ENCODE measurements around the gene CARD8. TPM values are rescaled to one million over a fixed set of nuclear protein-coding genes. Genes with fewer than 3 reads are reported as not detected.
"Not testable (repeated sequence)": the region's sequence is repeated elsewhere in the genome, so short reads cannot be mapped to it uniquely, and the experiment has no call there.

CARD8 gene
- total and polyA plus RNA-seq, 5 donors from 2014 or later: 85.9 to 179 (median 91.9) TPM

- peak overlapping the region; percentile 97 for H3K27ac ChIP-seq (ENCODE audit: insufficient read depth, low read length, poor library complexity, severe bottlenecking)
- Mint-ChIP-seq H3K27me3 (no peaks in the 10 kb centered on the region), H3K27ac (peak overlapping the region in 2 of 3 donors; percentile 23 to 31), H3K9me3 (no peaks in the 10 kb centered on the region), H3K36me3 (peaks cover 37% of the 10 kb centered on the region), H3K4me3 (peak overlapping the region; percentile 43 to 75 (median 60)), H3K4me1 (peaks cover 22 to 74% (median 54%) of the 10 kb centered on the region in 4 donors)
- no peak for DNase-seq
- no peak for ATAC-seq (ENCODE audit: low read depth in 2 of 2)
- peaks cover 72% of the 10 kb centered on the region for H3K4me1 ChIP-seq (ENCODE audit: control insufficient read depth, insufficient read depth, low read length, poor library complexity, severe bottlenecking)
- H3K4me3 ChIP-seq (ENCODE audit: low read depth, low read length): peak overlapping the region; percentile 37
- no peaks in the 10 kb centered on the region for H3K9me3 ChIP-seq (ENCODE audit: control insufficient read depth in 2 of 2, low read length in 2 of 2)
- no peaks in the 10 kb centered on the region for H3K27me3 ChIP-seq (ENCODE audit: control insufficient read depth, insufficient read depth, low read length)
- peaks cover 16% of the 10 kb centered on the region for H3K36me3 ChIP-seq (ENCODE audit: control insufficient read depth, insufficient read depth, low read length)
Measured at GRCh38 chr19:48247212-48247611, 8.5 kb downstream of the CARD8 start.

GRCh38 chr19:48246101-48246500, 9.6 kb downstream of the CARD8 start:
- H3K27ac ChIP-seq (ENCODE audit: insufficient read depth, low read length, poor library complexity, severe bottlenecking): peak overlapping the region; percentile 97
- H3K4me3 ChIP-seq (ENCODE audit: low read depth, low read length): peak overlapping the region; percentile 46
- H3K27me3 ChIP-seq (ENCODE audit: control insufficient read depth, insufficient read depth, low read length): no peaks in the 10 kb centered on the region
- no peaks in the 10 kb centered on the region for H3K27me3 Mint-ChIP-seq
- peaks cover 63% of the 10 kb centered on the region for H3K4me1 ChIP-seq (ENCODE audit: control insufficient read depth, insufficient read depth, low read length, poor library complexity, severe bottlenecking)
- H3K4me3 Mint-ChIP-seq: peak overlapping the region; percentile 10 to 63 (median 50)
- peaks cover 22 to 71% (median 49%) of the 10 kb centered on the region in 4 donors for H3K4me1 Mint-ChIP-seq
- no peaks in the 10 kb centered on the region for H3K9me3 Mint-ChIP-seq
- H3K27ac Mint-ChIP-seq: peak overlapping the region; percentile 31 to 96 (median 88)
- no peaks in the 10 kb centered on the region for H3K9me3 ChIP-seq (ENCODE audit: control insufficient read depth in 2 of 2, low read length in 2 of 2)
- H3K36me3 Mint-ChIP-seq: peaks cover 35% of the 10 kb centered on the region
- peaks cover 22% of the 10 kb centered on the region for H3K36me3 ChIP-seq (ENCODE audit: control insufficient read depth, insufficient read depth, low read length)
- ATAC-seq (ENCODE audit: low read depth in 2 of 2) (no peak), DNase-seq (no peak)

- H3K4me1 ChIP-seq (ENCODE audit: control insufficient read depth, insufficient read depth, low read length, poor library complexity, severe bottlenecking): peaks cover 47% of the 10 kb centered on the region
- Mint-ChIP-seq H3K9me3 (no peaks in the 10 kb centered on the region), H3K36me3 (peaks cover 40% of the 10 kb centered on the region), H3K4me1 (peaks cover 8 to 62% (median 39%) of the 10 kb centered on the region in 4 donors), H3K27me3 (no peaks in the 10 kb centered on the region), H3K4me3 (peak overlapping the region; percentile 43 to 80 (median 78)), H3K27ac (peak overlapping the region; percentile 88 to 100 (median 93))
- DNase-seq: peak; percentile 23 to 79 (median 49)
- ATAC-seq (ENCODE audit: low read depth in 2 of 2): peak; percentile 93 to 97
- peak overlapping the region; percentile 80 for H3K4me3 ChIP-seq (ENCODE audit: low read depth, low read length)
- H3K27ac ChIP-seq (ENCODE audit: insufficient read depth, low read length, poor library complexity, severe bottlenecking): peak overlapping the region; percentile 97
- no peaks in the 10 kb centered on the region for H3K9me3 ChIP-seq (ENCODE audit: control insufficient read depth in 2 of 2, low read length in 2 of 2)
- H3K27me3 ChIP-seq (ENCODE audit: control insufficient read depth, insufficient read depth, low read length): no peaks in the 10 kb centered on the region
- peaks cover 38% of the 10 kb centered on the region for H3K36me3 ChIP-seq (ENCODE audit: control insufficient read depth, insufficient read depth, low read length)
Measured at GRCh38 chr19:48244281-48244680, 11.4 kb downstream of the CARD8 start.

- peak overlapping the region; percentile 48 to 90 (median 85) for H3K27ac Mint-ChIP-seq
- not testable (repeated sequence) for H3K9me3 Mint-ChIP-seq; H3K27me3 Mint-ChIP-seq; H3K9me3 ChIP-seq (ENCODE audit: control insufficient read depth in 2 of 2, low read length in 2 of 2); H3K27ac ChIP-seq (ENCODE audit: insufficient read depth, low read length, poor library complexity, severe bottlenecking); ATAC-seq (ENCODE audit: low read depth in 2 of 2); H3K4me3 Mint-ChIP-seq; H3K4me3 ChIP-seq (ENCODE audit: low read depth, low read length); DNase-seq; H3K27me3 ChIP-seq (ENCODE audit: control insufficient read depth, insufficient read depth, low read length)
- peaks cover 8 to 48% (median 39%) of the 10 kb centered on the region in 4 donors for H3K4me1 Mint-ChIP-seq
- peaks cover 39% of the 10 kb centered on the region for H3K36me3 Mint-ChIP-seq
- H3K4me1 ChIP-seq (ENCODE audit: control insufficient read depth, insufficient read depth, low read length, poor library complexity, severe bottlenecking): peaks cover 25% of the 10 kb centered on the region
- H3K36me3 ChIP-seq (ENCODE audit: control insufficient read depth, insufficient read depth, low read length): peaks cover 59% of the 10 kb centered on the region
Measured at GRCh38 chr19:48241771-48242170, 13.9 kb downstream of the CARD8 start.

- no peaks in the 10 kb centered on the region for H3K27me3 ChIP-seq (ENCODE audit: control insufficient read depth, insufficient read depth, low read length)
- no peak for ATAC-seq (ENCODE audit: low read depth in 2 of 2)
- peaks cover 30% of the 10 kb centered on the region for H3K36me3 Mint-ChIP-seq
Measured at GRCh38 chr19:48239582-48240141, 16.1 kb downstream of the CARD8 start.

GRCh38 chr19:48239120-48239519, 16.6 kb downstream of the CARD8 start:
- H3K4me3 Mint-ChIP-seq: no peak overlapping the region
- peaks cover 0 to 2% (median 0%) of the 10 kb centered on the region in 7 donors for H3K9me3 Mint-ChIP-seq
- H3K27me3 ChIP-seq (ENCODE audit: control insufficient read depth, insufficient read depth, low read length): no peaks in the 10 kb centered on the region
- H3K4me3 ChIP-seq (ENCODE audit: low read depth, low read length): no peak overlapping the region
- peaks cover 32% of the 10 kb centered on the region for H3K36me3 Mint-ChIP-seq
- H3K36me3 ChIP-seq (ENCODE audit: control insufficient read depth, insufficient read depth, low read length): peaks cover 67% of the 10 kb centered on the region
- no peaks in the 10 kb centered on the region for H3K27me3 Mint-ChIP-seq
- H3K27ac Mint-ChIP-seq: no peak overlapping the region
- ATAC-seq (ENCODE audit: low read depth in 2 of 2) (no peak), DNase-seq (no peak)
- H3K4me1 ChIP-seq (ENCODE audit: control insufficient read depth, insufficient read depth, low read length, poor library complexity, severe bottlenecking): peaks cover under 1% of the 10 kb centered on the region
- H3K27ac ChIP-seq (ENCODE audit: insufficient read depth, low read length, poor library complexity, severe bottlenecking): no peak overlapping the region
- no peaks in the 10 kb centered on the region for H3K9me3 ChIP-seq (ENCODE audit: control insufficient read depth in 2 of 2, low read length in 2 of 2)
- H3K4me1 Mint-ChIP-seq: peaks cover under 1 to 24% (median 20%) of the 10 kb centered on the region in 4 donors

More at GRCh38 chr19:48239582-48240141, 16.1 kb downstream of the CARD8 start:
- Mint-ChIP-seq H3K27me3 (no peaks in the 10 kb centered on the region), H3K4me1 (peaks cover 6 to 29% (median 25%) of the 10 kb centered on the region in 4 donors), H3K27ac (peak overlapping the region in 2 of 3 donors; percentile 4 to 52), H3K9me3 (no peaks in the 10 kb centered on the region), H3K4me3 (no peak overlapping the region)
- DNase-seq: no peak
- H3K9me3 ChIP-seq (ENCODE audit: control insufficient read depth in 2 of 2, low read length in 2 of 2): no peaks in the 10 kb centered on the region
- H3K4me3 ChIP-seq (ENCODE audit: low read depth, low read length): no peak overlapping the region
- no peak overlapping the region for H3K27ac ChIP-seq (ENCODE audit: insufficient read depth, low read length, poor library complexity, severe bottlenecking)
- H3K4me1 ChIP-seq (ENCODE audit: control insufficient read depth, insufficient read depth, low read length, poor library complexity, severe bottlenecking): peaks cover 6% of the 10 kb centered on the region
- peaks cover 62% of the 10 kb centered on the region for H3K36me3 ChIP-seq (ENCODE audit: control insufficient read depth, insufficient read depth, low read length)

- Histone ChIP-seq H3K4me3 (ENCODE audit: low read depth, low read length) (no peak overlapping the region), H3K27me3 (ENCODE audit: control insufficient read depth, insufficient read depth, low read length) (no peaks in the 10 kb centered on the region), H3K4me1 (ENCODE audit: control insufficient read depth, insufficient read depth, low read length, poor library complexity, severe bottlenecking) (no peaks in the 10 kb centered on the region), H3K36me3 (ENCODE audit: control insufficient read depth, insufficient read depth, low read length) (peaks cover 84% of the 10 kb centered on the region), H3K27ac (ENCODE audit: insufficient read depth, low read length, poor library complexity, severe bottlenecking) (no peak overlapping the region), H3K9me3 (ENCODE audit: control insufficient read depth in 2 of 2, low read length in 2 of 2) (no peaks in the 10 kb centered on the region)
- ATAC-seq (ENCODE audit: low read depth in 2 of 2) (no peak), DNase-seq (no peak)
- Mint-ChIP-seq H3K9me3 (peaks cover 0 to 2% (median 0%) of the 10 kb centered on the region in 7 donors), H3K36me3 (peaks cover 43% of the 10 kb centered on the region), H3K4me1 (peaks cover 6 to 28% (median 17%) of the 10 kb centered on the region in 4 donors), H3K4me3 (no peak overlapping the region), H3K27me3 (no peaks in the 10 kb centered on the region), H3K27ac (peak overlapping the region in 2 of 3 donors; percentile 29 to 76)
Measured at GRCh38 chr19:48237057-48237456, 18.7 kb downstream of the CARD8 start.

Measured in CD4-positive, CD25-positive, alpha-beta regulatory T cell (primary cell).